NT2/D1 (cell line): Measurements from ENCODE around the gene GNG12.

ENCODE experiments used
- SUZ12 ChIP-seq: IDR thresholded peaks from 2 replicates; pipeline ENCODE4 v1.6.1; 2011; ENCODE audit not compliant: insufficient read length, insufficient read depth; ENCODE audit errors: extremely low read depth
- YY1 ChIP-seq: IDR thresholded peaks from 2 replicates; pipeline ENCODE4 v1.6.1; 2011; ENCODE audit not compliant: insufficient read length, insufficient read depth
- ZNF274 ChIP-seq: IDR thresholded peaks from 2 replicates; pipeline ENCODE4 v1.6.1; 2011; ENCODE audit warnings: mild to moderate bottlenecking, low read depth, low read length

DNA sequence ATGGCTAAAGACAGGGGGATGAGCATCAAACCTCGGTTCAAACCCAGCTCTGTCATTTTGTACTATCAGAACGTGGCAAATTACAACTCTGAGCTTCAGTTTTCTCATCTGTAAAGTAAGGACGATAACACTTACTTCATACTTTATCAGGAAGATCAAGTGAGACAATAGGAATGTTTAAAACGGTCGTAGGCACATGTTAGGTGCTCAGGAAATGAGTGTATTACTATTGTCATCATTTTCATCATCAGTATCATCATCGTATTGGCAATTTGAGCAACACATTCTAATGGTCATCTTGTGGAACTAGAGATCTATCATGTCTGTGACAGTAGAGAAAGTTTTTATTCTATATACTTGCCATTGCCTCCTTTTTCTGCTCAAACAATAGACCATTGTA lies 170.4 kb downstream of the GNG12 start:
- no peak for TF ChIP-seq YY1
- TF ChIP-seq ZNF274, result no peak
- no peak for TF ChIP-seq SUZ12
